GM04503 (cell line): ENCODE results near the gene SBNO2.
A peak's percentile ranks its signal among the peaks of the same experiment; 100 is the strongest.

Experiments
- DNase-seq: peaks from one replicate; pipeline ENCODE4 v3.0.0-alpha.2; 2012; ENCODE audit warnings: low read depth

SBNO2 gene

DNA sequence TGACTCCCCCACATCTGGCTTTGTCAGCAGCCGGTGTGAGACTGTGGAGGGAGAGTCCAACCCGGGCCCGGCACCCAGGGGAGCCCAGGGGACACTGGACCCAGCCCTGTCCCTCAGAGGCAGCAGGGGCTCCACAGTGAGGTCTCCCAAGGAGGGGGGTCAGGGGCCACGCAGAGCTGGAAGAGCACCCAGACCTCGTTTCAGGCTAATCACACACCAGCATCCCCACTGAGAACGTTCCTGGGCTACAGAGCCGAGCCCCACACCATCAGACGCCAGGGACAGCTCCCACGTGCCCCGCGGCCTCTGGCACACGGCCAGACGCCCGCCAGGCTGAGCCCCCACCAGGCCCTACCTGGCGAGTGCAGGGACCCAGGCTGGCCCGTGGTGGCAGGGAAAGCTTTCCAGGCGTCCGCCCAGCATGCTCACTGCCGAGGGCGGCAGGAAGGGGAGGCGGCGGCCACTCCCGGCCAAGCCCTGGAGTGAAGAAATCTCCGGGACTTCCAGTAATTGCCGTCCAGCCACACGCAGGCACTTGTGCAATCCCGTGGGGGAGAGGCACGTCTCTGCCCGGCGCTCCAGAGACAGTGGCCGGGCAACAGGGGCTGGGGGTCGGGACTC lies 19.2 kb downstream of the SBNO2 start:
- peak; percentile 64 for DNase-seq

DNA sequence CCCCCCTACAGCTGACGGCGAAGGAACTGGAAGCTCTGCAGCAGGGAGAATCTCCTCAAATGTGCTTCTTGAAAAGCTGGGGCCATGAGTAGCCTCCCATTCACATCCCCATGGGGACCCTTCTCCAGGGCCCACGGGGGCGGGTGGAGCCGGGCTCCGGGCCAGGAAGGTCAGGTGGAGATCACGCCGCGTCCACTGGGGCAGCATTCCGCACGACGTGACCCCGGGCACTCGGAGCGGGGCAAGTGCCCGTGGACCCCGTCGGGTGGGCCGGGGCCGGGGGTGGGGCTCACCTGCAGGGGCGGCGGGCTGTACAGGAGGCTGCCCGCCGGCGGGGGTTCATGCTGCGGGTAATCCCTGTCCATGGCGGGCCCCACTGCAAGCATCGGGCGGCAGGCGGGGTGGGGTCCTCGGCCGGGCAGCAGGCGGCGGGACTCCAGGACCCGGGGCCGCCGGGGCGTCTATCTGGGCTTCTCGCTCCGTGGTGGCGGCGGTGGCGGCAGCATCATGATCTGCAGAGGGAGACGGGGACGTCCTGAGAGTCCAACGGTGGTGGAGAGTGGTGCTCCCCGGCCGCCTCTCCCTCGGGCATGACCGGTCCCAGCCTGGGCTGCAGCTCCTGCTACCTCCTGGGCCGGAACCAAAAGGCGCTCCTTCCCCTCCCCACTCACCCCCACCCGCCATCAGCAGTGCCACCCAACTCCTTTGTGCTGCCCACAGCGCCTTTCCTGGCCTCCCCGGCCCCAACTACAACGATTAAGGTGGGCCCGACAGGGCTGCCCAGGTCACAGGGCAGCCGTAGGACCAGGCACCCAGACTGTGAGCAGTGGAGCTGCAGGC lies 20.0 kb downstream of the SBNO2 start:
- DNase-seq: no peak

DNA sequence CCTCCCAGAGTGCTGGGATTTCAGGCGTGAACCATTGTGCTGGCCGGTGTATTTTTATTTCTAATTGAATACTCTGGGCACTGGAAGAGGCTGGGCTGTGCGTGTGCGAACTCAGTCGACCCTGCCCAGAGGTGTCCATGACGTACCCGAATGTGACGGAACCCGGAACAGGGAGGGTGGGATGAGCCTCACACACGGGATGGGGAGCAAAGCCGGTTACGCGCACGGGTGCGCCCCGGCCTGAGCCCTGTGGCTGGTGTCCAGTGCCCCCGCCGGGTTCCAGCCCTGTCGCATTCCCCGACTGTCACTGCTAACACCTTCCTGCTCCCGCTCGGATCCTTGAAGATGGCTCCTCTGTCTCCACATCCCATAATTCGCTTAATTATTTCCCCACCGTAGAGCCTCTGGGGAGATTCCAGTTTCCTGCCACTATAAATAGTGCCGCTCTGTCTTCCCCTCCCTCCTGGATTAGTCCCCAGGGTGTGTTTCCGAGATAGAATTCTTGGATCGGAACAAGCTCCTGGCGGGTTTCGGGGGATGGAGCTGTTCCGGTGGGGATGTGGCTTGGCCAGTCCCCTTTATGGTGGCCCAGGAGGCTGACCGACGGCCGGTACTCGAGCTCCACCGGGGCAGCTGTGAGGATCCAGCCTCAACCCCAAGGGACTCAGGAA lies 22.0 kb downstream of the SBNO2 start:
- no peak for DNase-seq

- no peak for DNase-seq
Observed at GRCh38 chr19:1151037-1151724, 22.9 kb downstream of the SBNO2 start.

DNA sequence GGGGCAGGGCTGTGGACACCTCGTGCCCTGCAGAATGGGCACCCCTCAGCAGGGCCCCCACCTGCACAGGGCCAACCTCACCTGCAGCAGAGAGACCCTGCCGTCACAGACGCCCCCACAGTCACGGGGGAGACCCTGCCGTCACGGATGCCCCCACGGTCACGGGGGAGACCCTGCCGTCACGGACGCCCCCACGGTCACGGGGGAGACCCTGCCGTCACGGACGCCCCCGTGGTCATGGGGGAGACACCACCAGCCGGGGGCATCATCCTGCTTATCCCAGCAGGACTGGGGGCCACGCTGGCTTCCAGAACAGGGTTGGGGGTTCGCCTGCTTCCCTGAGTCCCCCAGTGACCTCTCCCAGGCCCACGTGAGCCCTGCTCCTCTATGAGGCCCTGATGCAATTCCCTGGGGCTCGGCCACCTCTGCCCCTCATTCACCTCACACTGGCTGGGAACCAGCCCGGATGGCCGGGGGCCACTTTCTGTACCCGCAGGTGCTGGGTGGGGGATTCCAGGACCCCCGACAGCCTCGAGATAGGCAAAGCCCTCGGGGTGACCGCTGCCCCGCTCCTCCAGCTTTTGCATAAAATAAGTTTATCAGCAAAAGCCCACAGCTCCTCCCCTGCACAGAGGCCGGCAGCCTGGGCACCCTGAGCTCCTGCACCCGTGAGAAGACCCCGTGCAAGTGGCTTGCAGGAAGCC lies 23.6 kb downstream of the SBNO2 start:
- no peak for DNase-seq

DNA sequence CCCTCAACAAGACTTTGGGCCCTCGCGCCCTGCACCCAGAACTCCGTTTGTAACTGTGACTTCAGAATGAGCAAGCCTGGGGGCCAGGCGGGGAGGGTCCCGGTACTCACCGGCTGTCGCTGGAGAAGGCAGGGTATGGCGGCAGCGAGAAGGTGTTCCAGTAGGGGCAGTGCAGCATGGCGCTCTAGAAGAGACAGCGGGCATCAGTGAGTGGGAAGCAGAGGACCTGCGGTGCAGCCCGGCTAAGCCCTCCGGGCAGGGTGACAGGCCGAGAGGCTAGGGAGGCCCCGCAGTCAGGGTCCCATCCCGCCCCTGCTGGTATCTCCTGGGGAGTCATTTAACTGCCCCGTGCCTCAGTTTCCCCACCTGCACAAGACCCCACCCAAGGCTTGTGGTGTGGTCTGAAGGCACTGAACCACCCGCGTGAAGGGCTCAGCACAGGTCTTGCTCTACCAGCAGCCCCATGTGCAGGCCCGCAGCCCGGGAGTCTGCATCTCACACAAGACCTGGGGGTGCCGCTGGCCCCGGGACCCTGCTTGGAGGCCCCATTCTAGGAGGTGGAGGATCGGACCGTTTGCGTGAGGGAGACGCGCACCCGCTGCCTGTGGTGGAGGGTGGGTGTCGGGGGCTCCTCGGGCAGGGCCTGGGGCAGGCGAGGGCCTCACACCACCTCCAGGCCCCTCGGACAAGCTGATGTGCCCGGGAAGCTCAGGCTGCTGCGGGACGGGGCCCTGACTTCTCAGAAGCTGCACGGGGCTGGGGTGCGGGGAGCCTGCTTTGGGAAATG lies 24.6 kb downstream of the SBNO2 start:
- DNase-seq: no peak

GRCh38 chr19:1147934-1148549 lies 26.0 kb downstream of the SBNO2 start:
- DNase-seq: no peak

DNA sequence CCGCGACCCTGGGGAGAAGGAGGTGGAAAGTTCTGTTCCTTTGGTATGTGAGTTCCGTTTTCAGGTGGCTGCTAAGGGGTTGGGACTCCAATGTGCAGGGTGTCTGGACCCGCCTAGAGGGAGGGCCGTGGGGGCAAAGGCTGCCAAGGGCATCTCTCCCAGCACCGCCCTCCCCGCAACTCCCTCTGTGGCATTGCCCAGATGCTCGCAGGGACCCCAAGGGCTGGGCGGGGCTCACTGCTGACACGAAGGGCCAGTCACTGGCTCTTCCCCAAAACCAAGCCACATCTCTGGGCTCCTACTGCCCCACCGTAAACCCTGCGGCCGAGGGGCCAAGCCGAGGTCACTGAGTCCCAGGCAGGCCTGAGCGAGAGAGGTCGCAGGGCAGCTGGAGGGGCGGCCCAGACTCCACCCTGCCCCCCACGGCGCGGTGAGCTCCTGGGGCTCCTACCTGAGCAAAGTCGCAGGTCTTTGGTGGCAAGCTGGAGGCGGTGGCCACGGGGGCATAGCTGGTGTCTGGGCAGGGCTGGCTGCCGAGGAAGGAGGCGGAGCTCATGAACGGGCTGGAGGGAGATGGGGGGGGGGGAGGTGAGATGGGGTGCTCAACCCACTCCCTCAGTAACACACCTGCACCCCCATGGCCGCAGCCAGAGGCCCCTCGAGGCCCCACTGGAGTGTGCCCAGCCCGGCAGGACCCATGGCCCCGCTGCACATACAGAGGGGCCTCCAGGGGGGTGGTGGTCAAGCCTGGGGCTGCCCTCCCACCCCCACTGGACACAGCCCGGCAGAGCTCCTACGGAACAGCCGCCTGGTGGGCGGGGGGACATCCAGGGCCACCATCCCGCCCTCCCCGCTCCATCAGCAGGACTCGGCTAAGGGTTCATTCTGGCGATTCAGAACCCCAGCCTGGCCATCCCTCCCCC lies 26.9 kb downstream of the SBNO2 start:
- no peak for DNase-seq

- DNase-seq: no peak
Observed at GRCh38 chr19:1146412-1146699, 27.7 kb downstream of the SBNO2 start.

- DNase-seq: no peak
Observed at GRCh38 chr19:1145635-1146411, 28.2 kb downstream of the SBNO2 start.

DNA sequence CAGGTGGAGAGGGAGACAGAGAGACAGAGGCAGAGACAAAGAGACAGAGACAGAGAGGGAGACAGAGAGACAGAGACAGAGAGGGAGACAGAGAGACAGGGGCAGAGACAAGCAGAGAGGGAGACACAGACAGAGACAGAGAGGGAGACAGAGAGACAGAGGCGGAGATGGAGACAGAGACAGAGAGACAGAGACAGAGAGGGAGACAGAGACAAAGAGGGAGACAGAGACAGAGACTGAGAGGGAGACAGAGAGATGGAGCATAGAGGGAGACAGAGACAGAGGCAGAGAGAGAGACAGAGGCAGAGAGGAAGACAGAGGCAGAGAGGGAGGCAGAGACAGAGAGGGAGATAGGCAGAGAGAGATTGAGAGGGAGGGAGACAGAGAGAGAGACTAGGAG lies 29.3 kb downstream of the SBNO2 start:
- no peak for DNase-seq

DNA sequence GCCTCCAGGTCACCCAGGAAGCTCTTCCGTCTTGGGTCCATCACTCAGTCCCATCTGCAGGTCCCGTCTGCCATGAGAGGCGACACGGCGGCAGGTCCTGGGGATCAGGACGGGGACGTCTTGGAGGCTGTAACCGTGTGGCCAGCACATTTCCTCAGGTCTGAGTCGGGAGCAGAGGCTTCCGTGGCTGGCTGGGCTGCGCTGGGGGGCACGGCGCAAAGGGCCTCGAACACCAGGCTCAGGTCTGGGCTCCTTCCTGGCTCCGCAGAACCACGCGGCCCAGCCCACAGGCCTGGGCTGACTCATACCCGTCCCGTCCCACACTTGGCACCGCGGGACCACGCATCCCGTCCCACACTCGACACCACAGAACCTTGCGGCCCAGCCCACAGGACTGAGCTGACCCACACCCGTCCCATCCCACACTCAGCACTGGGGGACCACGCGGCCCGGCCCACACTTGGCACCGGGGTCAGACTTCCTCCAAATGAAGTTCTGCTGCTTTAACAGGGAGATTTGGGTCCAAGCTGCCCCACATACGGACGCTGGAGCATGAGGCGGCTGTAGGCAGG lies 30.2 kb downstream of the SBNO2 start:
- DNase-seq: no peak

GRCh38 chr19:1141944-1142343 lies 32.1 kb downstream of the SBNO2 start:
- no peak for DNase-seq

GRCh38 chr19:1140272-1141027 lies 33.6 kb downstream of the SBNO2 start:
- no peak for DNase-seq

GRCh38 chr19:1139126-1139525 lies 34.9 kb downstream of the SBNO2 start:
- no peak for DNase-seq

- DNase-seq: no peak
Observed at GRCh38 chr19:1138121-1138520, 35.9 kb downstream of the SBNO2 start.

DNA sequence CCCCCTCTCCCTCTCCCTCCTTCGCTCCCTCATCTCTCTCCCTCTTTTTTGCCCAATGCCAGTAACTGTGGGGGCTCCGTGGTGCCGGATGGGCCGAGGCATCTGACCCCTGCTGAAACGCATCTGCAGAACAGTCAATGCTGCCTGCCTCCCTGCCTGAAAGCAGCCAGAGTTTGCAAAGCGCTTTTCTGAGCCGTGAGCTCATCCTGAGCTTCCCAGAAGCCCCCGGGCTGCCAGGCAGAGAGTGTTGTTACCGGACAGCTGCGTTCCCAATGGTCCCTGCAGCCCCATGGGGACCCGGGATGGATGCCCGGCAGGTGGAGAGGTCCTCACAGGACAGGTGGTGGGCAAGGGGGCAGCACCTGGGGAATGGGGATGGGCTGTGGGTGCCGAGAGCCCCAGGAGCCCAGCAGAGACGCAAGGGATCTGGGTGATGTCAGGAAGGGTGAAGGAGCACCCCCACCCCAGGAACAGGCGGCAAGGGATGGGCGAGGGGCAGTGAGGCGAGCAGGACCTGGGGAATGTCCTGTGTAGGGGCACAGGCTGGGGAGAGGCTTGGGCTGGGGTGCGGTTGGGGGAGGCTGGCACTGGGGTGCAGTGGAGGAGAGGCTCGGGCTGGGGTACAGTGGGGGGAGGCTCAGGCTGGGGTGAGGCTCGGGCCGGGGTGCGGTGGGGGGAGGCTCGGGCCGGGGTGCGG lies 37.3 kb downstream of the SBNO2 start:
- DNase-seq: no peak
